ENCODE results near the gene MAST1.
A peak's percentile ranks its signal among the peaks of the same experiment; 100 is the strongest.

MAST1 gene

DNA sequence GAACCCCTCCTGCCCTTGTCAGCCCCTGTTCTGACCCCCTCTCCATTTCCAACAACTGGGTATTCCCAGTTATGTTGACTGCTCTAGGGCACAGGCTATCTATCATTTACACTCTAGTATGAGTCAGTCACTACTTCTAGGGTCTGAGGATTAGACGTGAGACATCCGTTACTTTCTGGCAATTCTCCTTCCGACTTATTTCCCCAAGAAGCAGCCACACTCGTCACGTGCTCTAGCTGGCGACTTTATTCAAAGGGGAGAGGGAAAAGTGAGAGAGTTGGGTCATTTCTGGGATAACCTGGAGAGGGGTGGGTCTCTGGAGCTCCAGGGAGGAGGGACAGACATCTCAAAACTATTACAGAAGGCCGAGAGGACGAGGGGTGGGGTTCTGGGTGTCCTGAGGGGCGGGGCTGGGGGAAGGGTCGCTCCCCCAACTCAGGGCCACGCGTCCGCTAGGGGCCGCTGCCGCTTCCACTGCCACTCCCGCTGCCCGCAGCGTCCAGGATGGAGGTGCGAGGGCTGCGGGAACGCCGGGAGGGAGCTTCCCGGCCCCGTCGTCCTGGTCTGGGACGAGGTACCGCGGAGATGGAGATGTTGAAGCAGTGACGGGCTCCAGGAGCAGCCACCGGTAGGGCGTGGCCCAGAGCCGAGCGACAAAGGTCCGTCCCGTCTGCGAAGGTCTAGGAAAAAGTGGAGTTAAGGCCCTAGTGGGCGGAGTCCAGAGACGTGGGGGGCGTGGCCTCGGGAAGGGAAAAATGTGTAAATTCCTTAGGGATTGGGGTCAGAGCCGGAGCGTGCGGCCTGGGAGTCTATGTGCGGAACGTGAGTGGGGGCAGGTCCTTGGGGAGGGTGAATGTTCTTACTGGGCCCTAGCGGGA, 12.8 kb upstream of the MAST1 start:
- TF ChIP-seq GATA3 (IDR thresholded peaks at IDR 0.05; ENCODE audit: low read depth, low read length) (no peak), GATA2 (IDR thresholded peaks at IDR 0.05; ENCODE audit: low read depth, low read length) (no peak)

GRCh38 chr19:12828494-12828893, 9.8 kb upstream of the MAST1 start:
- TF ChIP-seq GATA2 (IDR thresholded peaks at IDR 0.05; ENCODE audit: low read depth, low read length) (peak; percentile 75), GATA3 (IDR thresholded peaks at IDR 0.05; ENCODE audit: low read depth, low read length) (no peak)

- TF ChIP-seq GATA3 (IDR thresholded peaks at IDR 0.05; ENCODE audit: low read depth, low read length): no peak
- TF ChIP-seq GATA2 (IDR thresholded peaks at IDR 0.05; ENCODE audit: low read depth, low read length): no peak
Observed at GRCh38 chr19:12833418-12833737, 4.9 kb upstream of the MAST1 start.

GRCh38 chr19:12833738-12834565, 4.4 kb upstream of the MAST1 start:
- TF ChIP-seq GATA3 (IDR thresholded peaks at IDR 0.05; ENCODE audit: low read depth, low read length): no peak
- TF ChIP-seq GATA2 (IDR thresholded peaks at IDR 0.05; ENCODE audit: low read depth, low read length): no peak

DNA sequence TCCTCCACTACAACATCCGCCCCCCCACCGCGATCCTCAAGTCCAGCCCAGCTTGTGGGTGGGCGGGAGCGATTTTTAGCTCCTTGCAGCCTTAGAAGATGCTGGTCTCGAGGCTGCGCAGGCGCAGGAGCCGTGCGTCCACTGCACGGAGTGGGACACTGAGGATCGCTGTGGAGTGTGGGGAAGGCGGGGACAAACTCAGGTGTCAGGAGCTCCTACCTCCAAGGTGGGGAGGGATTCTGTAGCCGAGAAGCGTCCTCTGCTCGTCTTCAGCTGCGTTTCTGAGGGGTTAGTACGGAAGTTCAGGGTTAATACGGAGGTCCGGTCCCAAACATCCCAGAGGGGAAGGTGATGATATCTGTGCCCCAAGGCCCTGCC, 3.8 kb upstream of the MAST1 start, which contains the start of gene RTBDN:
Gene RTBDN, minus strand, starts transcription at position 14 of the 378 bp plus-strand sequence. CDS start 4,600 bp downstream, outside the sequence.
- TF ChIP-seq GATA2 (IDR thresholded peaks at IDR 0.05; ENCODE audit: low read depth, low read length) (no peak), GATA3 (IDR thresholded peaks at IDR 0.05; ENCODE audit: low read depth, low read length) (no peak)

DNA sequence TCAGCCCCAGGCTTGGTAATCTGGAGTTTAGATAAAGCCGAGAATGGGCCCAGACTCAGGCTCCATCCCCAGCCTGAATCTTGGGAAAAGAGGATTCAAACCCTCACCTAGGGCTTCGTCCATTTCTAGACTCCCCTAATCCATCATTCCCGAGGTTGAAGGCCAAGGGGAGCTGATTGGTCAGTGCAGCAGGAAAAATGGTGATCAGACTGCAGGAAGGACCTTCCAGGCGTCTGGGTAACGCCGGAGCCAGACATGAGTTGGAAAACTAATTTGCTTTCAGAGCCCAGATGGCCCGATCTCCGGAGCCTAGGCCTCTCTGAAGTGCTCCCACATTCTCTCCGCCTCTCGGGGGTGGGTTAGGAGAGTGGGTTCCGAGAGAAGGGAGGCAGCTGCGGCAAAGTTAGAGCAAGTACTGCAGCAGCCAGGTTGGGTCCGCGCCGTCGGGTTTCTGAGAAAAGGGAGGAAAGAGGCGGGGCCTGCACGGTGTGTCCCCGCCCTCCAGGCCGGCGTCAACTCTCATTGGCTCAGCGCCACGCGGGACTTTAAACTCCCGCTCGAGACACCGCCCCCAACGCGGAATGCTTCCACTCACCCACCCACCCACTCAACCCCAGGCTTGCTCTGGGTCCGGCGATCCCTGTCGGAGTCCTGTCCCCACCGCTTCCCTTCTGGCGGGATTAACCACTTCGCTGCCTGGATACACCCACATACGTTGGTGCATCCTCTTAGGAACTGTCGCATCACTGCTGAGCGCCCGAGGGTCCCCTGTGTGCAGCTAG, 3.1 kb upstream of the MAST1 start:
- no peak for TF ChIP-seq GATA2 (IDR thresholded peaks at IDR 0.05; ENCODE audit: low read depth, low read length)
- no peak for TF ChIP-seq GATA3 (IDR thresholded peaks at IDR 0.05; ENCODE audit: low read depth, low read length)

DNA sequence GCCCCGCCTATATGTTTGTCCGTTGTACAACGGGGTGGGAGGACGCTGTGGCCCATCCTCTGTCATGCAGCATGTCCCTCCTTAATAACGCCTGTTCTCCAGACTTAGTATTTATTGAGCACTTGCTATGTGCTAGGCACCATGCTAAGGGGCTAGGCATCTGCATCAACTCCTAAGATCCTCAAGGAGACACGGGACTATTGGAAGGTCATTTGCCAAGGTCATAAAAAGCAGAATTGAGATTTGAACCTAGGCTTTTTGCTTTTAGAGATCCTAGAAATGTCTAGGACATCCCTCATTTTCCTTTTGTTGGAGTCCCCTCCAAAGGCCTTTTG, 1.8 kb upstream of the MAST1 start:
- TF ChIP-seq GATA2 (IDR thresholded peaks at IDR 0.05; ENCODE audit: low read depth, low read length) (no peak), GATA3 (IDR thresholded peaks at IDR 0.05; ENCODE audit: low read depth, low read length) (no peak)

GRCh38 chr19:12837225-12837624, 1.1 kb upstream of the MAST1 start:
- TF ChIP-seq GATA2 (IDR thresholded peaks at IDR 0.05; ENCODE audit: low read depth, low read length): no peak
- TF ChIP-seq GATA3 (IDR thresholded peaks at IDR 0.05; ENCODE audit: low read depth, low read length): no peak

DNA sequence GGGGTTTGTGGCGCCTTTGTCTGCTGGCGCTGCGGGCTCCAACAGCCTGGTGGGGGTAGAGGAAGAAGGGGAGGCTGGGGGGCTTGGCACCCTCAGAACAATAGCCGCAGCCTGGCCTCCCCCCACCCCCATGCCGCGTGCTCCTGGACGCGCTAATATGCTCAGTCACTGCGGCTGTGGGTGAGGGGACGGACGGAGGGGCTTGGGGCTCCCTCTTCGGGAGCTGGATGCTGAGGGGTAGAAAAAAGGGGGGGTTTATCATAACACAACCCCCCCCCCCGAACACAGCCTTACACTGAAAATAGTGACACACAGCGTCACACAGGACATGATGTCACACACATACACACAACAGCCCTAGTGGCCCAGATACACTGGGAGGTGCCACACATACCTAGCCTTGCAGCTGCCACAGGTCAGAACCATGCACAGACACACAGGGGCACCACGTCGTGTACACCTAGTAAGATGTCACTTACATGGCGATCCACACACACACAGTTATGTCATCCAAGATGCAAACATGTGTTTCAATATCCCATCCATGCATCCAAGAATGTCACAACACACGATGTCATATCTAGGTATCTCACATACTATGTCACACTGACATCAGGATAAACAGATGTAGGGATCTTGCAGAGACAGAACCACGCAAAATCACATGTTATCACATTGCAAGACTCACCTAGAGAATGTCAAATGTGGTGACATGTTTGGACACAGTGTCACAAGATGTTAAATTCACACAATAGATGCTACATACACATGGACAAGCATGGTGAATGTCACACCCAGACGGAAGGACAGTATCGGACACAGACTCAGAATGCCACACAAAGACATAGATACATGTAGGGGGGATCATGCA, 806 bp downstream of the MAST1 start:
- TF ChIP-seq GATA3 (IDR thresholded peaks at IDR 0.05; ENCODE audit: low read depth, low read length): no peak
- TF ChIP-seq GATA2 (IDR thresholded peaks at IDR 0.05; ENCODE audit: low read depth, low read length): no peak

- TF ChIP-seq GATA2 (IDR thresholded peaks at IDR 0.05; ENCODE audit: low read depth, low read length): no peak
- TF ChIP-seq GATA3 (IDR thresholded peaks at IDR 0.05; ENCODE audit: low read depth, low read length): no peak
Observed at GRCh38 chr19:12840091-12841079, 2.1 kb downstream of the MAST1 start.

DNA sequence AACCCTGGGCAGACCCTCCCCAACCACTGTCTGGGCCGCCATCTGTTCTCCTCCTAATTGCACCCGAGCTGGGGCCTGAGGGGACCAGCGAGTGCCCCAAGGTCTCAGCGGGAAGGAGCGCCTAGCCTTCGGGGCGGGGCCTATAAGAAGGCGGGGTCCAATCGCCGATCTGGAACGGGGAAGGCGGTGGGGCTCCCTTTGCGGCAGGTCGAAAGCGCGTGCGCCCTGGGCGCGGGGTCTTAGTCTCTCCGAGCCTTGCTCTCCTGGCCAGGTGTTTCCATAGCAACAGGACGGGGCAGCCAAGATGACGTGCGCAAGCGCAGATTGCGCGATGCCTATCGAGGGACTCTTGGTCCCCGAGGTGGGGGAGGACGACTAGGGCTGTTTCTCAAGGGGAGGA, 2.8 kb downstream of the MAST1 start:
- no peak for TF ChIP-seq GATA2 (IDR thresholded peaks at IDR 0.05; ENCODE audit: low read depth, low read length)
- no peak for TF ChIP-seq GATA3 (IDR thresholded peaks at IDR 0.05; ENCODE audit: low read depth, low read length)

- TF ChIP-seq GATA3 (IDR thresholded peaks at IDR 0.05; ENCODE audit: low read depth, low read length) (no peak), GATA2 (IDR thresholded peaks at IDR 0.05; ENCODE audit: low read depth, low read length) (no peak)
Observed at GRCh38 chr19:12842511-12842910, 4.2 kb downstream of the MAST1 start.
